D341Med (cell line): ENCODE results near the gene GRIK2.

Experiments used
- DNase-seq: peaks from one replicate; pipeline ENCODE4 v3.0.0; 2012; ENCODE audit warnings: low spot score

Gene GRIK2

GRCh38 chr6:101799531-101799930, 406.0 kb downstream of the GRIK2 start:
- no peak for DNase-seq

GRCh38 chr6:101800598-101800997, 407.1 kb downstream of the GRIK2 start:
- DNase-seq: no peak

- DNase-seq: no peak
These were observed 409.6 kb downstream of the GRIK2 start for GRCh38 chr6:101803136-101803535.

GRCh38 chr6:101806241-101806640, 412.7 kb downstream of the GRIK2 start:
- DNase-seq: no peak

- no peak for DNase-seq
These were observed 417.6 kb downstream of the GRIK2 start for GRCh38 chr6:101811108-101811507.

GRCh38 chr6:101816716-101817115, 423.2 kb downstream of the GRIK2 start:
- DNase-seq: no peak

- no peak for DNase-seq
These were observed 424.5 kb downstream of the GRIK2 start for GRCh38 chr6:101818051-101818450.

GRCh38 chr6:101824551-101825345, 431.2 kb downstream of the GRIK2 start:
- DNase-seq: no peak

GRCh38 chr6:101826269-101826668, 432.8 kb downstream of the GRIK2 start:
- no peak for DNase-seq

- DNase-seq: no peak
These were observed 433.2 kb downstream of the GRIK2 start for GRCh38 chr6:101826678-101827077.

GRCh38 chr6:101830501-101831031, 437.1 kb downstream of the GRIK2 start:
- no peak for DNase-seq

GRCh38 chr6:101832371-101832770, 438.9 kb downstream of the GRIK2 start:
- DNase-seq: no peak

- DNase-seq: no peak
These were observed 446.6 kb downstream of the GRIK2 start for GRCh38 chr6:101840100-101840499.

- DNase-seq: no peak
These were observed 451.7 kb downstream of the GRIK2 start for GRCh38 chr6:101845172-101845571.

GRCh38 chr6:101845621-101846020, 452.1 kb downstream of the GRIK2 start:
- DNase-seq: no peak

- no peak for DNase-seq
These were observed 454.2 kb downstream of the GRIK2 start for GRCh38 chr6:101847690-101848089.

GRCh38 chr6:101851911-101852310, 458.4 kb downstream of the GRIK2 start:
- no peak for DNase-seq

GRCh38 chr6:101853231-101854085, 459.9 kb downstream of the GRIK2 start:
- DNase-seq: no peak

GRCh38 chr6:101876431-101876830, 482.9 kb downstream of the GRIK2 start:
- no peak for DNase-seq

GRCh38 chr6:101878554-101879276, 485.2 kb downstream of the GRIK2 start:
- no peak for DNase-seq

GRCh38 chr6:101879782-101880181, 486.3 kb downstream of the GRIK2 start:
- no peak for DNase-seq

- DNase-seq: no peak
These were observed 490.0 kb downstream of the GRIK2 start for GRCh38 chr6:101883505-101883904.
